Measurements from ENCODE around the gene IFT122. TPM values are rescaled to one million over a fixed set of nuclear protein-coding genes. Genes with fewer than 3 reads are reported as not detected.
"Not testable (repeated sequence)": the region's sequence is repeated elsewhere in the genome, so short reads cannot be mapped to it uniquely, and the experiment has no call there.

IFT122 gene
- total RNA-seq, 2 experiments from 2014 or later, result 15.6 to 34.0 TPM

GRCh38 chr3:129502641-129503408, 62.8 kb downstream of the IFT122 start:
- H3K4me3 Mint-ChIP-seq, result no peak overlapping the region
- no peaks in the 10 kb centered on the region for H3K36me3 Mint-ChIP-seq
- DNase-seq, result no peak
- no peaks in the 10 kb centered on the region for H3K4me1 Mint-ChIP-seq
- no peak overlapping the region for H3K27ac Mint-ChIP-seq
- no peaks in the 10 kb centered on the region for H3K9me3 Mint-ChIP-seq (ENCODE audit: low read depth)
- no peaks in the 10 kb centered on the region for H3K27me3 Mint-ChIP-seq
- ATAC-seq, result no peak
- CTCF ChIA-PET, result no interaction called here

- Mint-ChIP-seq H3K27me3 (no peaks in the 10 kb centered on the region), H3K9me3 (ENCODE audit: low read depth) (no peaks in the 10 kb centered on the region), H3K4me1 (no peaks in the 10 kb centered on the region), H3K27ac (no peak overlapping the region), H3K36me3 (no peaks in the 10 kb centered on the region), H3K4me3 (no peak overlapping the region)
- no peak for DNase-seq
- no peak for ATAC-seq
- CTCF ChIA-PET, result no interaction called here
Observed at GRCh38 chr3:129503471-129504291, 63.7 kb downstream of the IFT122 start.

- H3K27ac Mint-ChIP-seq, result no peak overlapping the region
- CTCF ChIA-PET, result no interaction called here
- H3K27me3 Mint-ChIP-seq, result no peaks in the 10 kb centered on the region
Observed at GRCh38 chr3:129504471-129505100, 64.6 kb downstream of the IFT122 start.

GRCh38 chr3:129505341-129505740, 65.3 kb downstream of the IFT122 start:
- CTCF ChIA-PET, result no interaction called here
- Mint-ChIP-seq H3K36me3 (no peaks in the 10 kb centered on the region), H3K27me3 (no peaks in the 10 kb centered on the region), H3K27ac (no peak overlapping the region), H3K4me1 (no peaks in the 10 kb centered on the region), H3K9me3 (ENCODE audit: low read depth) (no peaks in the 10 kb centered on the region), H3K4me3 (no peak overlapping the region)
- ATAC-seq, result no peak
- no peak for DNase-seq

More at GRCh38 chr3:129504471-129505100, 64.6 kb downstream of the IFT122 start:
- Mint-ChIP-seq H3K9me3 (ENCODE audit: low read depth) (no peaks in the 10 kb centered on the region), H3K4me1 (no peaks in the 10 kb centered on the region), H3K4me3 (no peak overlapping the region), H3K36me3 (no peaks in the 10 kb centered on the region)
- ATAC-seq (no peak), DNase-seq (no peak)

- no peak for ATAC-seq
- DNase-seq, result no peak
Observed at GRCh38 chr3:129506231-129506742, 66.3 kb downstream of the IFT122 start.

GRCh38 chr3:129507181-129507831, 67.3 kb downstream of the IFT122 start:
- H3K27ac Mint-ChIP-seq, result no peak overlapping the region
- H3K4me1 Mint-ChIP-seq, result peaks cover 12% of the 10 kb centered on the region
- H3K4me3 Mint-ChIP-seq, result no peak overlapping the region
- DNase-seq, result no peak
- CTCF ChIA-PET, result no interaction called here
- H3K9me3 Mint-ChIP-seq (ENCODE audit: low read depth), result no peaks in the 10 kb centered on the region
- H3K27me3 Mint-ChIP-seq, result no peaks in the 10 kb centered on the region
- no peaks in the 10 kb centered on the region for H3K36me3 Mint-ChIP-seq
- no peak for ATAC-seq

More at GRCh38 chr3:129506231-129506742, 66.3 kb downstream of the IFT122 start:
- CTCF ChIA-PET, result no interaction called here
- Mint-ChIP-seq H3K27me3 (no peaks in the 10 kb centered on the region), H3K4me1 (peaks cover 8% of the 10 kb centered on the region), H3K4me3 (no peak overlapping the region), H3K27ac (no peak overlapping the region), H3K36me3 (no peaks in the 10 kb centered on the region), H3K9me3 (ENCODE audit: low read depth) (no peaks in the 10 kb centered on the region)

GRCh38 chr3:129512595-129512994, 72.6 kb downstream of the IFT122 start:
- no peak for DNase-seq
- no peak overlapping the region for H3K4me3 Mint-ChIP-seq
- CTCF ChIA-PET, result no interaction called here
- no peak for ATAC-seq
- H3K36me3 Mint-ChIP-seq, result no peaks in the 10 kb centered on the region
- peaks cover 12% of the 10 kb centered on the region for H3K4me1 Mint-ChIP-seq
- no peaks in the 10 kb centered on the region for H3K9me3 Mint-ChIP-seq (ENCODE audit: low read depth)
- no peak overlapping the region for H3K27ac Mint-ChIP-seq
- H3K27me3 Mint-ChIP-seq, result no peaks in the 10 kb centered on the region

GRCh38 chr3:129513705-129514104, 73.7 kb downstream of the IFT122 start:
- CTCF ChIA-PET, result no interaction called here
- Mint-ChIP-seq H3K9me3 (ENCODE audit: low read depth) (no peaks in the 10 kb centered on the region), H3K36me3 (no peaks in the 10 kb centered on the region), H3K4me1 (peaks cover 12% of the 10 kb centered on the region), H3K27ac (no peak overlapping the region), H3K27me3 (no peaks in the 10 kb centered on the region), H3K4me3 (no peak overlapping the region)
- ATAC-seq (no peak), DNase-seq (no peak)

- no peaks in the 10 kb centered on the region for H3K36me3 Mint-ChIP-seq
- DNase-seq (no peak), ATAC-seq (no peak)
- H3K4me1 Mint-ChIP-seq, result peaks cover 12% of the 10 kb centered on the region
- H3K9me3 Mint-ChIP-seq (ENCODE audit: low read depth), result no peaks in the 10 kb centered on the region
- H3K4me3 Mint-ChIP-seq, result no peak overlapping the region
- CTCF ChIA-PET, result no interaction called here
- H3K27me3 Mint-ChIP-seq, result no peaks in the 10 kb centered on the region
- H3K27ac Mint-ChIP-seq, result no peak overlapping the region
Observed at GRCh38 chr3:129514110-129514509, 74.1 kb downstream of the IFT122 start.

GRCh38 chr3:129514563-129514962, 74.5 kb downstream of the IFT122 start:
- Mint-ChIP-seq H3K27ac (no peak overlapping the region), H3K9me3 (ENCODE audit: low read depth) (no peaks in the 10 kb centered on the region), H3K4me1 (peaks cover 12% of the 10 kb centered on the region), H3K27me3 (no peaks in the 10 kb centered on the region), H3K36me3 (no peaks in the 10 kb centered on the region), H3K4me3 (no peak overlapping the region)
- DNase-seq (no peak), ATAC-seq (no peak)
- CTCF ChIA-PET, result no interaction called here

- CTCF ChIA-PET; H3K9me3 Mint-ChIP-seq (ENCODE audit: low read depth); H3K36me3 Mint-ChIP-seq: not testable (repeated sequence)
Observed at GRCh38 chr3:129515108-129515820, 75.2 kb downstream of the IFT122 start.

GRCh38 chr3:129515821-129516432, 75.9 kb downstream of the IFT122 start:
- H3K9me3 Mint-ChIP-seq (ENCODE audit: low read depth); H3K4me1 Mint-ChIP-seq; CTCF ChIA-PET; H3K36me3 Mint-ChIP-seq; H3K27me3 Mint-ChIP-seq; H3K4me3 Mint-ChIP-seq; ATAC-seq; H3K27ac Mint-ChIP-seq; DNase-seq: not testable (repeated sequence)

More at GRCh38 chr3:129515108-129515820, 75.2 kb downstream of the IFT122 start:
- not testable (repeated sequence) for H3K27me3 Mint-ChIP-seq, H3K4me3 Mint-ChIP-seq, H3K27ac Mint-ChIP-seq, ATAC-seq, DNase-seq
- peaks cover 12% of the 10 kb centered on the region for H3K4me1 Mint-ChIP-seq
